Osteocyte (in vitro differentiated cells): Measurements from ENCODE around the gene PPFIA1. TPM values are rescaled to one million over a fixed set of nuclear protein-coding genes. Genes with fewer than 3 reads are reported as not detected.

Experiments used
- DNase-seq: peaks from one replicate; pipeline ENCODE4 v3.0.0; 2021; ENCODE audit warnings: mixed read lengths; ENCODE audit not compliant: unreplicated experiment; ENCODE audit errors: extremely low spot score
- H3K27ac Mint-ChIP-seq: one replicate; pipeline ENCODE4 v1.8.0; 2021; ENCODE audit warnings: mild to moderate bottlenecking, mixed read lengths; ENCODE audit not compliant: unreplicated experiment
- H3K27me3 Mint-ChIP-seq: one replicate; pipeline ENCODE4 v1.8.0; 2021; ENCODE audit warnings: mixed read lengths; ENCODE audit not compliant: unreplicated experiment
- H3K36me3 Mint-ChIP-seq: one replicate; pipeline ENCODE4 v1.8.0; 2021; ENCODE audit warnings: mixed read lengths; ENCODE audit not compliant: unreplicated experiment
- H3K4me1 Mint-ChIP-seq: one replicate; pipeline ENCODE4 v1.8.0; 2021; ENCODE audit warnings: mixed read lengths; ENCODE audit not compliant: unreplicated experiment
- H3K4me3 Mint-ChIP-seq: one replicate; pipeline ENCODE4 v1.8.0; 2021; ENCODE audit warnings: mild to moderate bottlenecking, moderate library complexity, mixed read lengths; ENCODE audit not compliant: unreplicated experiment
- H3K9me3 Mint-ChIP-seq: one replicate; pipeline ENCODE4 v1.8.0; 2021; ENCODE audit warnings: mixed read lengths; ENCODE audit not compliant: unreplicated experiment
- CTCF ChIP-seq: fragments of 200-600 bp; sonication (generic); IDR thresholded peaks from 2 replicates; pipeline ENCODE4 v1.5.0; 2021; ENCODE audit warnings: antibody characterized with exemption, mild to moderate bottlenecking, moderate library complexity
- total RNA-seq: library from RNA; stranded (reverse); gene quantifications from 2 replicates; pipeline ENCODE4 v1.2.1, GENCODE V29; 2021

The PPFIA1 gene
- total RNA-seq, 1 donor from 2014 or later, result 70.4 TPM

GRCh38 chr11:70414341-70415100 lies 144.0 kb downstream of the PPFIA1 start:
- no peak overlapping the region for H3K4me3 Mint-ChIP-seq
- H3K27me3 Mint-ChIP-seq, result no peaks in the 10 kb centered on the region
- no peak for DNase-seq
- peak overlapping the region; percentile 78 for H3K27ac Mint-ChIP-seq
- no peak for TF ChIP-seq CTCF
- no peaks in the 10 kb centered on the region for H3K9me3 Mint-ChIP-seq
- peaks cover 44% of the 10 kb centered on the region for H3K36me3 Mint-ChIP-seq
- H3K4me1 Mint-ChIP-seq, result peaks cover 13% of the 10 kb centered on the region

GRCh38 chr11:70415191-70415590 lies 144.7 kb downstream of the PPFIA1 start:
- no peaks in the 10 kb centered on the region for H3K9me3 Mint-ChIP-seq
- peak; percentile 53 for TF ChIP-seq CTCF
- no peaks in the 10 kb centered on the region for H3K27me3 Mint-ChIP-seq
- H3K27ac Mint-ChIP-seq, result peak overlapping the region; percentile 78
- H3K4me1 Mint-ChIP-seq, result peaks cover 13% of the 10 kb centered on the region
- no peak for DNase-seq
- no peak overlapping the region for H3K4me3 Mint-ChIP-seq
- H3K36me3 Mint-ChIP-seq, result peaks cover 44% of the 10 kb centered on the region

DNA sequence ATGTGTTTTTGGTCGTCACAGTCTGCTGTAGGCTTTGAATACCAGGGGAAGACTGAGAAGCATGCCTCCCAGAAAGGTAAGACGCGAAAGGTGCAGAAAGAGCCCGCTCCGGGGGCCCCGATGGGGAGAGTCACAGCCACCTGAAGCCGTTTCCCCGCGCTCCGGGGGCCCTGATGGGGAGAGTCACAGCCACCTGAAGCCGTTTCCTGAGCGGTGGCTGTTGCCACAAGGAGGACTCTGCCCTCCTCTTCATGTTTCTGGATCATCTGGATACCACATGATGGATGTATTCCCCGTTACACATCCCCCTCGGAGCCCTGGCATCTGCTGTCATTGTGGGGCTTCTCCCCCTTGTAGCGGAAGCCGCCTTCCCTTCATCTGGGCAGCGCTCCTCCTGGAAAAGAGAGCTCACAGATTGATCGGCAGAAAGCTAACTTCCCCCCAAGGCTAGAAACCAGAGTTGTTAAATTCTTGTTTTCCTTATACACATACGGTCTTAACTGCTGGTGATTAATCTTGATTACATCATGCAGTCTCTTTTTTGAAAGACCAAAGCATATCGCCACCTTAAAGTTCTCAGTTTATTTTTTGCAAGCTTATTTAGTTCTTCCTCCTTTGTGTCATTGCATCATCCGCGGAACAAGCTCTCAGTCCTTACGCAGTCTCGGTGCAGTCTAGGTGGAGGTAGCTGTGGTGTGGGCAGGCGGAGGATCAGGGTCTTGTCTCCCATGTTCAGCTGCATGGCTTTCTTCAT lies 145.3 kb downstream of the PPFIA1 start:
- Mint-ChIP-seq H3K4me1 (peaks cover 13% of the 10 kb centered on the region), H3K4me3 (no peak overlapping the region), H3K9me3 (no peaks in the 10 kb centered on the region), H3K27ac (peak overlapping the region; percentile 78), H3K36me3 (peaks cover 40% of the 10 kb centered on the region), H3K27me3 (no peaks in the 10 kb centered on the region)
- no peak for DNase-seq
- no peak for TF ChIP-seq CTCF

- Mint-ChIP-seq H3K36me3 (peaks cover 45% of the 10 kb centered on the region), H3K27ac (no peak overlapping the region), H3K4me1 (peaks cover 13% of the 10 kb centered on the region), H3K9me3 (no peaks in the 10 kb centered on the region), H3K27me3 (no peaks in the 10 kb centered on the region), H3K4me3 (no peak overlapping the region)
- no peak for DNase-seq
- TF ChIP-seq CTCF, result no peak
These were observed 146.4 kb downstream of the PPFIA1 start for GRCh38 chr11:70416881-70417280.

DNA sequence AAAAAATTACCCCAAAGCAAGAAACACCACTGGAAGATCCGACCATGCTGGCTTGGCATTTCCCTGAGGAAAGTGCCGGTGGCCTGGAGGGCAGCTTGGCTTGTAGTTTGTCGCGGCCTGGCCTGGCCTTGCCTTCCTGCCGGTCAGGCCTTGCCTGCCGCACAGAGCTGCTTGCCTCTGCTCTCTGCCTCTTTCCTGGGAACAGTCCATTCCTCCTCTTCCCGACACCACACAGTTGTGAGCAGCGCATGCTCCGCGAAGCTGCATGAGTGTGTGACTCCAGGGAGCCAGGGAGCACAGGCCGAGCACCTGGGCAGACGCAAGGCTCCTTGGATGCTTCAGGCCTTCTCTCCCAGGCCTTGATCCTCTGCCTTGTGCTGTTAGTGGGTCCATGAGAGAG lies 147.6 kb downstream of the PPFIA1 start:
- no peak overlapping the region for H3K4me3 Mint-ChIP-seq
- H3K4me1 Mint-ChIP-seq, result peaks cover 13% of the 10 kb centered on the region
- H3K36me3 Mint-ChIP-seq, result peaks cover 48% of the 10 kb centered on the region
- no peak for TF ChIP-seq CTCF
- H3K27me3 Mint-ChIP-seq, result no peaks in the 10 kb centered on the region
- no peak overlapping the region for H3K27ac Mint-ChIP-seq
- DNase-seq, result no peak
- no peaks in the 10 kb centered on the region for H3K9me3 Mint-ChIP-seq
